Measurements from ENCODE around the gene GIGYF1. TPM values are rescaled to one million over a fixed set of nuclear protein-coding genes. Genes with fewer than 3 reads are reported as not detected.
"Not testable (repeated sequence)": the region's sequence is repeated elsewhere in the genome, so short reads cannot be mapped to it uniquely, and the experiment has no call there.

The GIGYF1 gene
- total and polyA plus RNA-seq, 4 donors: 19.0 to 41.6 (median 33.8) TPM

- H3K9ac ChIP-seq (ENCODE audit: insufficient read depth in 1 of 2, low read length in 2 of 2): no peak overlapping the region
- no peaks in the 10 kb centered on the region for H3K9me3 ChIP-seq (ENCODE audit: control insufficient read depth in 4 of 4, insufficient read depth in 3 of 4, low read length in 3 of 4)
- ATAC-seq (ENCODE audit: insufficient read depth, low FRiP score) (no peak), DNase-seq (no peak)
- no peaks in the 10 kb centered on the region for H3K36me3 ChIP-seq (ENCODE audit: control insufficient read depth in 4 of 4, insufficient read depth in 4 of 4, low read length in 4 of 4)
- 82 to 90% methylated on average over 8 of the region's 8 CpGs for whole genome bisulfite sequencing, 2 donors
- no peak for TF ChIP-seq CTCF (IDR thresholded peaks at IDR 0.05; ENCODE audit: control extremely low read depth, extremely low read depth)
- no peak overlapping the region for H3K27ac ChIP-seq (ENCODE audit: low read depth in 1 of 2, low read length in 1 of 2)
- H3K4me3 ChIP-seq: no peak overlapping the region
- peaks cover 0 to 5% (median 0%) of the 10 kb centered on the region in 3 donors for H3K27me3 ChIP-seq (ENCODE audit: control insufficient read depth in 3 of 3, insufficient read depth in 3 of 3, low read length in 2 of 3)
- peaks cover 0 to 2% (median 0%) of the 10 kb centered on the region in 5 donors for H3K4me1 ChIP-seq (ENCODE audit: control insufficient read depth in 5 of 5, insufficient read depth in 5 of 5, low read length in 5 of 5)
Measured at GRCh38 chr7:100728196-100728595, 34.1 kb upstream of the GIGYF1 start.

- H3K27ac ChIP-seq (ENCODE audit: low read depth in 1 of 2, low read length in 1 of 2): peak overlapping the region in 1 of 2 donors; percentile 40
- WGBS, 2 donors: 55 to 68% methylated on average over 12 of the region's 12 CpGs
- peaks cover 0 to 2% (median 0%) of the 10 kb centered on the region in 5 donors for H3K4me1 ChIP-seq (ENCODE audit: control insufficient read depth in 5 of 5, insufficient read depth in 5 of 5, low read length in 5 of 5)
- no peaks in the 10 kb centered on the region for H3K36me3 ChIP-seq (ENCODE audit: control insufficient read depth in 4 of 4, insufficient read depth in 4 of 4, low read length in 4 of 4)
- TF ChIP-seq CTCF (IDR thresholded peaks at IDR 0.05; ENCODE audit: control extremely low read depth, extremely low read depth): no peak
- H3K9ac ChIP-seq (ENCODE audit: insufficient read depth in 1 of 2, low read length in 2 of 2): no peak overlapping the region
- ATAC-seq (ENCODE audit: insufficient read depth, low FRiP score) (no peak), DNase-seq (peak in 1 of 3 donors; percentile 8)
- H3K4me3 ChIP-seq: no peak overlapping the region
- H3K27me3 ChIP-seq (ENCODE audit: control insufficient read depth in 3 of 3, insufficient read depth in 3 of 3, low read length in 2 of 3): peaks cover 0 to 5% (median 3%) of the 10 kb centered on the region in 3 donors
- no peaks in the 10 kb centered on the region for H3K9me3 ChIP-seq (ENCODE audit: control insufficient read depth in 4 of 4, insufficient read depth in 3 of 4, low read length in 3 of 4)
Measured at GRCh38 chr7:100726996-100727761, 33.1 kb upstream of the GIGYF1 start.

- WGBS, 2 donors: 92 to 100% methylated on average over 2 of the region's 2 CpGs
- not testable (repeated sequence) for DNase-seq
Measured at GRCh38 chr7:100724364-100724763, 30.3 kb upstream of the GIGYF1 start.

GRCh38 chr7:100723732-100724275 is 29.8 kb upstream of the GIGYF1 start:
- TF ChIP-seq CTCF (IDR thresholded peaks at IDR 0.05; ENCODE audit: control extremely low read depth, extremely low read depth): no peak
- Histone ChIP-seq H3K4me3 (no peak overlapping the region), H3K9me3 (ENCODE audit: control insufficient read depth in 4 of 4, insufficient read depth in 3 of 4, low read length in 3 of 4) (peaks cover 0 to 2% (median 0%) of the 10 kb centered on the region in 4 donors), H3K36me3 (ENCODE audit: control insufficient read depth in 4 of 4, insufficient read depth in 4 of 4, low read length in 4 of 4) (no peaks in the 10 kb centered on the region), H3K27me3 (ENCODE audit: control insufficient read depth in 3 of 3, insufficient read depth in 3 of 3, low read length in 2 of 3) (peaks cover 7 to 26% (median 23%) of the 10 kb centered on the region in 3 donors), H3K27ac (ENCODE audit: low read depth in 1 of 2, low read length in 1 of 2) (no peak overlapping the region), H3K9ac (ENCODE audit: insufficient read depth in 1 of 2, low read length in 2 of 2) (no peak overlapping the region), H3K4me1 (ENCODE audit: control insufficient read depth in 5 of 5, insufficient read depth in 5 of 5, low read length in 5 of 5) (peaks cover 0 to 10% (median 3%) of the 10 kb centered on the region in 5 donors)
- ATAC-seq (ENCODE audit: insufficient read depth, low FRiP score) (no peak), DNase-seq (no peak)
- 83 to 90% methylated on average over 16 of the region's 16 CpGs for WGBS, 2 donors

More at GRCh38 chr7:100724364-100724763, 30.3 kb upstream of the GIGYF1 start:
- H3K27ac ChIP-seq (ENCODE audit: low read depth in 1 of 2, low read length in 1 of 2); H3K36me3 ChIP-seq (ENCODE audit: control insufficient read depth in 4 of 4, insufficient read depth in 4 of 4, low read length in 4 of 4); H3K9ac ChIP-seq (ENCODE audit: insufficient read depth in 1 of 2, low read length in 2 of 2); H3K4me1 ChIP-seq (ENCODE audit: control insufficient read depth in 5 of 5, insufficient read depth in 5 of 5, low read length in 5 of 5); H3K4me3 ChIP-seq; ATAC-seq (ENCODE audit: insufficient read depth, low FRiP score); H3K9me3 ChIP-seq (ENCODE audit: control insufficient read depth in 4 of 4, insufficient read depth in 3 of 4, low read length in 3 of 4): not testable (repeated sequence)
- H3K27me3 ChIP-seq (ENCODE audit: control insufficient read depth in 3 of 3, insufficient read depth in 3 of 3, low read length in 2 of 3): peaks cover 7 to 28% (median 19%) of the 10 kb centered on the region in 3 donors
